ENCODE results near the gene ARMCX2. TPM values are rescaled to one million over a fixed set of nuclear protein-coding genes. Genes with fewer than 3 reads are reported as not detected.
"Not testable (repeated sequence)": the region's sequence is repeated elsewhere in the genome, so short reads cannot be mapped to it uniquely, and the experiment has no call there.

ARMCX2 gene
- 0.94 TPM for total RNA-seq

DNA sequence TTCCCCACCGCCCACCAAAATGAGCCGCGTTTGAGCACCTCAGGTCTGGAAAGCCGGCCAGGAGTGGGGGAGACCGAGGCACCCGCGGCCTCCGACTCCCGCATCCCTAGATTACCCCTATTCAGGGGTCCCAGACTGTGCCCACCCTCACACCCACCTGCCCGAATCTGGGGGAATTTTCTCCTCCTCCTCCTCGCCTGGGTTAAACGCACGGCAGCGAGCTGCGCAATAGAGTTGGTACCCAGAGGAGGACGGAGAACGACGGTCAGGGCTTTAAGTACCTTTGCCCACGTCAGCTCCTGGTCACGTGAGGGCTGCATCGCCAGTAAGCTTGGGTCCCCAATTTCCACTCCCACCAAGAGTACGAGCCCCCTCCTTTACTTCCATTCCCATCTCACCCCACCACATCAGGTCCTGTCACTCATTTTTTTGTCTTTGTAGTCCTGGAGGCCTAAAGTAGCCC, at the start of gene ARMCX2:
ARMCX2 (minus strand) TSS at position 250 of the 463 bp plus-strand sequence. CDS start 2,262 bp downstream, outside the sequence.
- no peaks in the 10 kb centered on the region for H3K27me3 ChIP-seq (ENCODE audit: insufficient read depth, low read length)
- H3K9me3 ChIP-seq (ENCODE audit: low read depth, low read length): no peaks in the 10 kb centered on the region
- peak within 1 kb of the TSS; percentile 51 for H3K4me3 ChIP-seq (ENCODE audit: low read length)
- H3K4me1 ChIP-seq (ENCODE audit: insufficient read depth, low read length): peaks cover 5% of the 10 kb centered on the region

DNA sequence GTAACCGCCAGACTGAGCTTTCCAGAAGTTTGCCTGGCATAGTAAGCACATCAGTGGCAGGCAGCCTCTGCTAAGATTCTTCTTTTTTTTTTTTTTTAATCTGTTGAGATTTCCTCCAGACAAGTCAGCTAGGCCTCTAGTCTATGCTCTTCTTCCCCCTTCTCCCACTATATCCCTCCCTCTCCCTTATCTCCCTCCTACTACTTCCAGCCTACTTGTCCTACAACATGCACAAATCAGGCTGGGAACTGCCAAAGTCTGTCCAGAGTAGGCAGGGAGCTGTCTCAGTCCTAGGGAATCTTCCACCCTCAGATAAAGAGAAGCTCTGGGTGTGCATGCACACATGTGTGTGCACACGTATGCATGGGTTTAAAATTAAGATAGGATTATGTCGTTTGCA, 49.7 kb upstream of the ARMCX2 start:
- Histone ChIP-seq H3K27me3 (ENCODE audit: insufficient read depth, low read length) (no peaks in the 10 kb centered on the region), H3K4me1 (ENCODE audit: insufficient read depth, low read length) (no peaks in the 10 kb centered on the region), H3K4me3 (ENCODE audit: low read length) (no peak overlapping the region), H3K9me3 (ENCODE audit: low read depth, low read length) (no peaks in the 10 kb centered on the region)

DNA sequence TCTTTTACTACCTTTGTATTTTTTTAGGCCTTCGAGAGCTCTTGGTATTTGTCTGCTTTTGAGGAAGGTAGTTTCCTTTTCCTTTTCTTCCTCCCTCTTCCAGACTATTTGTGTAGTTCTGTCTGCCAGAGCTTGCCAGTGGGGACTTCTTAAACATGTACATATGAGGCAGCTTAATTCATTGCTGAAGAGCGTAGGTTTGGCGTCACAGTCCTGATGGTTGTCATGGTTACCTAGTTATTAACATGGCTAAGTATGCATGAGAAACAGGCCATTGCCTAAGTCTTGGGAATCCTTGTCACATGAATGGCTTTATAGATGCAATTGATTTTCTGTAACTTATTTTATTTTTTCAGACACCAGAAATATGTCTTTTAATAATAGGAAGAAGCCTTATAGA, 48.5 kb upstream of the ARMCX2 start:
- Histone ChIP-seq H3K4me3 (ENCODE audit: low read length) (no peak overlapping the region), H3K9me3 (ENCODE audit: low read depth, low read length) (no peaks in the 10 kb centered on the region), H3K27me3 (ENCODE audit: insufficient read depth, low read length) (no peaks in the 10 kb centered on the region), H3K4me1 (ENCODE audit: insufficient read depth, low read length) (no peaks in the 10 kb centered on the region)

DNA sequence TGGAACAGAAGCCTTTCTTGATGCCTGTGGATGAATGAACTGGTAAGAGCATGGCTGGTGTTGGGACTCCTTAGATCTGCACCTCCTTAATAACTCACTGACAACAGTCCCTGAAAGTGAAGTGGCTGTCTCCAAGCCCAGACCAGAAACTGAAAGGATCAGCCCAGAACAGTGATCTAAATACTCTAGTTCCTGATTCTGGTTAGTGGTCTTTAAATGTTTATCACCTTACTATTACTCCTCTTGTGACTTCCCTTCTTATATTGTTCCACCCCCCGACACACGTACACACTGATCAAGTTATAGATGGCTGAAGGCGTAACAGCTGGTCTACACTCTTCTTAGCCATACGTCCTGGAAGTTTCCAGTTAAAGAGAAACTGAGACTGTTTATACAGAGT, 33.8 kb upstream of the ARMCX2 start:
- Histone ChIP-seq H3K9me3 (ENCODE audit: low read depth, low read length) (no peaks in the 10 kb centered on the region), H3K4me3 (ENCODE audit: low read length) (no peak overlapping the region), H3K4me1 (ENCODE audit: insufficient read depth, low read length) (no peaks in the 10 kb centered on the region), H3K27me3 (ENCODE audit: insufficient read depth, low read length) (no peaks in the 10 kb centered on the region)

DNA sequence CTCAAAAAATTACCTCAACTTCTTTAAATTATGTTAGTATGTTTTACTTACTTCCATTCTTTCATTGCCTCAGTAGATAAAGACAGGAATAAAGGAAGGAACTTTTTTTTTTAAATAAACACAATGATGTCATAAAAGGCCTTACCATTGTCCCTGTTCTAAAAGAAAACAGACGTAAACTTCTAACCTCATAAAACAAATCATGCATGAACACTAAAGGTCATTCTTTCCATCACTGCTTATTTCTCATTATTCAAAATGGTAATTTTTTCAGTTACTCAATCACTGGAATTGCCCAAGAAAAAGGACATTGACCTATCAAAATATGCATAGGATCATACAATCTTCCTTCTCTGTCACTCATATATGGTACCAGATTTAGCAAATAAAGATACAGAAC, 32.2 kb upstream of the ARMCX2 start:
- H3K9me3 ChIP-seq (ENCODE audit: low read depth, low read length): no peaks in the 10 kb centered on the region
- H3K4me1 ChIP-seq (ENCODE audit: insufficient read depth, low read length): no peaks in the 10 kb centered on the region
- no peaks in the 10 kb centered on the region for H3K27me3 ChIP-seq (ENCODE audit: insufficient read depth, low read length)
- H3K4me3 ChIP-seq (ENCODE audit: low read length): no peak overlapping the region

DNA sequence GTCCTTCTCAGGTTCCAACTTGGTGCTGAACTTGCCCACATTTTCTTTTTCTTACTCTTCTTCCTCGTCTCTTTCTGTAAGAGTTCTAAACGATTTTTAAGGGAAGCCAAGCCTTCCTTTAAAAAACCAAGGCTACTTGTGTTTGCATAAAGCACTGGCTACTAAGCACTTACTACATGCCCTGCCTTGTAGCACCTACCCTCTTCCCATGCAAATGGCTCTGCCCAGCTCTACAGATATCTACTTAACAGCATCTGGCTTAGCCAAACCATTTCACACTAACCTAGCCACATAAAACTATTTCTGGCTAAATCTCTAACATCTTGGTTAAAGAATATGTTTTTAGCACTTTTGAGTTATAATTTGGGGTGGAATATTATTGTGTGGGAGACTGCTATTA, 26.9 kb upstream of the ARMCX2 start:
- no peak overlapping the region for H3K4me3 ChIP-seq (ENCODE audit: low read length)
- H3K9me3 ChIP-seq (ENCODE audit: low read depth, low read length): no peaks in the 10 kb centered on the region
- H3K4me1 ChIP-seq (ENCODE audit: insufficient read depth, low read length): no peaks in the 10 kb centered on the region
- no peaks in the 10 kb centered on the region for H3K27me3 ChIP-seq (ENCODE audit: insufficient read depth, low read length)

DNA sequence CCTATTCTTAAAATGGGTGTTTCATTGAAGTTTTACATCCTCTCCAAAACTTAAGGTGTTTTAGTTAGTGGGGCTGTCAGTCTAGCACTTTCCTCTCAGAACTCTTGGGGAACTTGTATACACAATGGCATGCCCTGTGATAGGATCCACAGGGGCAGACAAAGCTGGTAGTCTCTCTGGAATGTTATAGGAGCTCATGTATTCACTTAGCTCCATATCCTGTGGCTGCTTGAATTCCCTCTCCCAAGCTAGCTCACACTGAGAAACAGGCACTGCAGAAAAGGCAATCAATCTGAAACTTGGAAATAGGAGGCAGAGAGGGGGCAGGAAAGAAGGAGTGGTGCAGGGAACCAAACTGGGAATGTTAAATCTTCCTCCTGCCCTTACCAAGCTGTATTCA, 26.3 kb upstream of the ARMCX2 start:
- no peaks in the 10 kb centered on the region for H3K4me1 ChIP-seq (ENCODE audit: insufficient read depth, low read length)

DNA sequence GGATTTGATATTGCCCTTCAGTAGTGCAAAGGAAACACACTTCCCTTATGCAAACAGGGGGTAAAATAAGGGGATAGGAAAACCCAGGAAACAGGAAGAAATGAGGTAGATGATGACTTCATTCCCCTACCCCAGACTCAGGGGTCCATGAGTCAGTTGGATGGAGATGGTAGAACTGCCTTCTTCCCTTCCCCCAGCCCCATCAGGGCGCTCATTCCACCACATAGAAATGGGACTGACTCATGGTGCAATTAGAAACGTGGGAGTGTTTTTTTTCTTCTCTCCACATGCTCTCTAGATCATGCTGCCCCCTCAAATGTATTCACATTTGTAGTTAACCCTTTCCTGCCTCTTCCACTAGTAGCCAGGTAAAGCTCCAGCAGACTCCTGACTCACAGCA, 23.1 kb upstream of the ARMCX2 start:
- Histone ChIP-seq H3K27me3 (ENCODE audit: insufficient read depth, low read length) (no peaks in the 10 kb centered on the region), H3K9me3 (ENCODE audit: low read depth, low read length) (no peaks in the 10 kb centered on the region), H3K4me1 (ENCODE audit: insufficient read depth, low read length) (no peaks in the 10 kb centered on the region), H3K4me3 (ENCODE audit: low read length) (no peak overlapping the region)

More for the DNA sequence above, 26.3 kb upstream of the ARMCX2 start:
- no peak overlapping the region for H3K4me3 ChIP-seq (ENCODE audit: low read length)
- H3K27me3 ChIP-seq (ENCODE audit: insufficient read depth, low read length): no peaks in the 10 kb centered on the region
- no peaks in the 10 kb centered on the region for H3K9me3 ChIP-seq (ENCODE audit: low read depth, low read length)

DNA sequence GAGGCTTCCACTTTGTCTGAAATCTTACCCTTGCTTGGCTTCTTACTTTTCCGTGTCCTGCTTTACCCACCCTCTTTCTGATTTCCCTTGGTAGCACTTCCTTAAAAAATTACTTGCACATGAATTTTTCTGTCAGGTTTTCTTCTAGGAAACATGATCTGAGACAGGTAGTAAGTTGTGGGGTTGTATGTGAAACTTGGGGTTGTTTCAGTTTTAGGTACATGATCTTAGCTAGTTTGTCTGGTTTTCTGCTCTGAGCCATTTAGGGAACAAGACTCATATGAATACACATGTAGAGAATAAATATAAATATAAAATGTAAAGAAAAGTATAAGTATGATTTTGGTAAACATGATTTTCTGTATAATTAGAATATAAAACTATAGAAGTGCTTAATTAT, 17.4 kb upstream of the ARMCX2 start:
- H3K27me3 ChIP-seq (ENCODE audit: insufficient read depth, low read length): no peaks in the 10 kb centered on the region
- H3K9me3 ChIP-seq (ENCODE audit: low read depth, low read length): no peaks in the 10 kb centered on the region
- H3K4me1 ChIP-seq (ENCODE audit: insufficient read depth, low read length): no peaks in the 10 kb centered on the region
- no peak overlapping the region for H3K4me3 ChIP-seq (ENCODE audit: low read length)

DNA sequence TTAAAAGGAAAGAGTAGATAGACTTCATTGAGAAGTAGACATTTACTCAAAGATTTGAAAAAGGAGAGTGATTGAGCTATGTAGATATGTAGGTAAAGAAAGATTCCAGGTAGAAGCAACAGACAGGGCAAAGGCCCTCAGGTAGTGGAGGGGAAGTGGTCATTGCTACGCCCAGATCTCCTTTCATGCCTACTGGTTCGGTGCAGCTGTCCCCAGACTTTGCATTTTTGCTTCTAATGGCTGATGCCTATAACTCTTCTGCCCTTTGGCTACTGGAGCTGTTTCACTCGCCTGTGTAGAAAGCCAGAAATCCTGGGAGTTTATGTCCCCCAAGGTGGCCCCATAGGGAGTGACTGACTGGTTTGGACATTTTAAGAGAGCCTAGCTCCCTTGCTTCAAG, 16.9 kb upstream of the ARMCX2 start:
- Histone ChIP-seq H3K4me3 (ENCODE audit: low read length) (no peak overlapping the region), H3K4me1 (ENCODE audit: insufficient read depth, low read length) (no peaks in the 10 kb centered on the region), H3K27me3 (ENCODE audit: insufficient read depth, low read length) (no peaks in the 10 kb centered on the region), H3K9me3 (ENCODE audit: low read depth, low read length) (no peaks in the 10 kb centered on the region)

DNA sequence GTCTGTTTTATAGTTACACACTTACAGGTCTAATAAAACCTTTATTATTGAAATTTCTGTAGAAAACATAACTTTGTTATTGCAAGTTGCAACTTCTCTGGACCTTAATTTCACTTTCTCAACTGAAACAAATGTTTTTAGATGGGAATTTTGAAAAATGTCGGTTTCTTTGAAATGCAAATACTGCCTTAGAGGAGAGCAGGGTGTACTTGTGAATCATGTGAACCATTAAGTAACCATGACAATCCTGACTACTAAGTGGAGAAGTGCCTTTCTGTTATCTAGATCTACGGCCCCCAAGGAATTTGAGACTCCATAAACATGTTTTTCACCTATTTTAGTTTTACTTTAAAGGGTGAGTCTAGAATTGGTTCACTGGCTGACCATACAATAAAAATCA, 8.5 kb upstream of the ARMCX2 start:
- no peaks in the 10 kb centered on the region for H3K9me3 ChIP-seq (ENCODE audit: low read depth, low read length)
- H3K4me3 ChIP-seq (ENCODE audit: low read length): no peak overlapping the region
- H3K27me3 ChIP-seq (ENCODE audit: insufficient read depth, low read length): no peaks in the 10 kb centered on the region
- no peaks in the 10 kb centered on the region for H3K4me1 ChIP-seq (ENCODE audit: insufficient read depth, low read length)

DNA sequence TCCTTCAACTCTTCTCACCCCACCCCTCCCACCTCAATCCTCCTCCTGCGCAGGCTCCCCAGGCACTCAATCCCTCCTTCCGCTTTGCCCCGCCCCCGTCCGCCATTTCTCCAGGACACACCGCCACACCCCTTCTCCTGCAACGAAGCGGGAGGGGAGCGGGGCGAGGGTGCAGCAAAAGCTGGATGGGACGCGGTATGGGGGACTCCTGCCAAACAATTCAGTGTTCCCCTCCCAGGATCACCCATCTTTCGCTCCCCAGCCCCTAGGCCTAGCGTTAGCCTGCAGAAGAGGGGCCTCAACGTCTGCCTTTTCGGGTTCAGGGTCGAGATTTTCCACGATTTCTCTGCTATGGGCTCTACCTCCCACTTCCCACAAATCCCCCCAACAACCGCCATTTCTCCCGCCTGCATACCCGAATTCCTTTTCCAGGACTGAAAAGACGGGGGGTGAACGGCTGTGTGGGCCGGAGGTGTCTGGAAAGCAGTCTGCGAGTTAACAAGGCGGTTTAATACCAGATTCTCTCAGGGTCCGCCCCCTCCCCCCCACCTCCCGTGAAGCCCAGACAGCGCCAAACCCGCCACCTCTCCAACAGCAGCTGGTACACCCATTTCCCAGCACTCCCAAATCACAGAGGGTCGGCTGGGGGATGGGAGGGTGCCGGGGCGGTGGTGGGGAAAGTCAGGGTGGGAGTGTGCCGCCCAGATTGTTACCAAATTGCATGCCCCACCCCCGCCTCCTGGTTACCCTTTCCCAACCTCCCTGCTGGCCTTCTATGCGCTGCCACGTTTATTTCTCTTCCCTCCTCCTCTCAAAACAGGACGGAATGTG, 774 bp downstream of the ARMCX2 start:
- Histone ChIP-seq H3K27me3 (ENCODE audit: insufficient read depth, low read length) (no peaks in the 10 kb centered on the region), H3K9me3 (ENCODE audit: low read depth, low read length) (no peaks in the 10 kb centered on the region), H3K4me3 (ENCODE audit: low read length) (peak overlapping the region; percentile 51), H3K4me1 (ENCODE audit: insufficient read depth, low read length) (peaks cover 5% of the 10 kb centered on the region)

DNA sequence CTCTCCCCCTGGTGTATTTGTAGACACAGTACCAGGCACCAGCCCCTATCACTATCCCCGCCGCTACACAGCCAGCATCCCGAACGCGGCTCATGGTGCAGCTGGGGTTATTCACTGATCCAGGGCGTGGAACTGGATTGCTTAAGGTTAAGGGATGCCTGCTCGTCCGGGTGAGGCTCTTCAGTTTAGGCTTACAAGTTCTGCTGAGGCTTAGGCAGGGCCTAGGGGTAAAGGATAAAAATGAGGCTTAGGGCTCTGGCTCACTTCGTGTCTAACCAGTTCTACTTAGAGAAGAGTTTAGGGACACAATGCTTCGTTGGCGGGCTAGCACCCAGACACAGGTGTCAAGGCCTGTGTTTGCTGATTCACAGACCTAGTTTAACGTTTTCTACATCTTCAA, 2.2 kb downstream of the ARMCX2 start:
- no peaks in the 10 kb centered on the region for H3K27me3 ChIP-seq (ENCODE audit: insufficient read depth, low read length)
- no peak overlapping the region for H3K4me3 ChIP-seq (ENCODE audit: low read length)
- peaks cover 5% of the 10 kb centered on the region for H3K4me1 ChIP-seq (ENCODE audit: insufficient read depth, low read length)
- H3K9me3 ChIP-seq (ENCODE audit: low read depth, low read length): no peaks in the 10 kb centered on the region

DNA sequence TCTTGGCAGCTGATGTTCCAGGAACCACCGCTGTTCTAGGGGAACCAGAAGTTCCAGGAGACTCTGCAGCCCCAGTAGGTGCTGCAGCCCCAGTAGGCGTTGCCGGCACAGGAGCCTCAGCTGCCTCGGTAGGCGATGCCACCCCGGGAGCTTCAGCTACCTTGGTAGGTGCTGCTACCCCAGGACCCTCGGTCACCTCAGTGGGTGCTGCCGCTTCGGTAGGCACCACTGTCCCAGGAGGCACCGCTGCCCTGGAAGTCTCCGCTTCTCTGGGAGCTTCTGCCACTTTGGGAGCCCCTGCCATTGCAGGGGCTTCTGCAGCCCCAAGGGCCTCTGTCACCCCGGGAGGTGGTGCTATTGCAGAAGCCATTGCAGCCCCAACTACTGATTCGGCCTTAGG, 2.8 kb downstream of the ARMCX2 start:
- Histone ChIP-seq H3K27me3 (ENCODE audit: insufficient read depth, low read length) (no peaks in the 10 kb centered on the region), H3K4me1 (ENCODE audit: insufficient read depth, low read length) (peaks cover 5% of the 10 kb centered on the region), H3K4me3 (ENCODE audit: low read length) (no peak overlapping the region), H3K9me3 (ENCODE audit: low read depth, low read length) (no peaks in the 10 kb centered on the region)

DNA sequence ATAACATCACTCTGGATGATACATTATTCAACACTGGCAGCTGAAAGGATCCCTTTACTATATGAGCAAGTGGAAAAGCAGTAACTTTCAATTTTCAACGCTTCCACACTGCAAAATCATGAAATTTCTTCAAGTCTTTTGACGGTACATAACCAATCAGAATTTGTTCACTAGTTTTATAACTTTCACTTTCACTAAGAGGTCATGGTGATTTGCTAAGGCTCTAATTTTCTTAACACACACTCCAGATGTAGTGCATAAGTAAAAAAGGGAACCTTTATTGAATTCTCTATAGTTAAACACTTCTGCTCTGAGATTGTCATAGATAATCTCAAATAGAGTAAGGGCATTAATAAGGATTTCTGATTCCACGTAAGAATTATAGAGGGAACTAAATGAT, 4.1 kb downstream of the ARMCX2 start:
- Histone ChIP-seq H3K4me1 (ENCODE audit: insufficient read depth, low read length) (peaks cover 5% of the 10 kb centered on the region), H3K4me3 (ENCODE audit: low read length) (no peak overlapping the region), H3K9me3 (ENCODE audit: low read depth, low read length) (no peaks in the 10 kb centered on the region), H3K27me3 (ENCODE audit: insufficient read depth, low read length) (no peaks in the 10 kb centered on the region)

DNA sequence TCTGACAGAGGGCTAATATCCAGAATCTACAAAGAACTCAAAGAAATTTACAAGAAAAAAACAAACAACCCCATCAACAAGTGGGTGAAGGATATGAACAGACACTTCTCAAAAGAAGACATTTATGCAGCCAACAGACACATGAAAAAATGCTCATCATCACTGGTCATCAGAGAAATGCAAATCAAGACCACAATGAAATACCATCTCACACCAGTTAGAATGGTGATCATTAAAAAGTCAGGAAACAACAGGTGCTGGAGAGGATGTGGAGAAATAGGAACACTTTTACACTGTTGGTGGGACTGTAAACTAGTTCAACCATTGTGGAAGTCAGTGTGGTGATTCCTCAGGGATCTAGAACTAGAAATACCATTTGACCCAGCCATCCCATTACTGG, 11.9 kb downstream of the ARMCX2 start:
- H3K4me3 ChIP-seq (ENCODE audit: low read length); H3K9me3 ChIP-seq (ENCODE audit: low read depth, low read length); H3K27me3 ChIP-seq (ENCODE audit: insufficient read depth, low read length); H3K4me1 ChIP-seq (ENCODE audit: insufficient read depth, low read length): not testable (repeated sequence)
